ENCODE results near the gene LMF1. TPM values are rescaled to one million over a fixed set of nuclear protein-coding genes. Genes with fewer than 3 reads are reported as not detected.

The LMF1 gene
- total and polyA plus RNA-seq, 2 of the 13 experiments (the other 11 are each of a cell fraction or from before 2014, with no cell fraction given), result 6.8 to 8.5 TPM

DNA sequence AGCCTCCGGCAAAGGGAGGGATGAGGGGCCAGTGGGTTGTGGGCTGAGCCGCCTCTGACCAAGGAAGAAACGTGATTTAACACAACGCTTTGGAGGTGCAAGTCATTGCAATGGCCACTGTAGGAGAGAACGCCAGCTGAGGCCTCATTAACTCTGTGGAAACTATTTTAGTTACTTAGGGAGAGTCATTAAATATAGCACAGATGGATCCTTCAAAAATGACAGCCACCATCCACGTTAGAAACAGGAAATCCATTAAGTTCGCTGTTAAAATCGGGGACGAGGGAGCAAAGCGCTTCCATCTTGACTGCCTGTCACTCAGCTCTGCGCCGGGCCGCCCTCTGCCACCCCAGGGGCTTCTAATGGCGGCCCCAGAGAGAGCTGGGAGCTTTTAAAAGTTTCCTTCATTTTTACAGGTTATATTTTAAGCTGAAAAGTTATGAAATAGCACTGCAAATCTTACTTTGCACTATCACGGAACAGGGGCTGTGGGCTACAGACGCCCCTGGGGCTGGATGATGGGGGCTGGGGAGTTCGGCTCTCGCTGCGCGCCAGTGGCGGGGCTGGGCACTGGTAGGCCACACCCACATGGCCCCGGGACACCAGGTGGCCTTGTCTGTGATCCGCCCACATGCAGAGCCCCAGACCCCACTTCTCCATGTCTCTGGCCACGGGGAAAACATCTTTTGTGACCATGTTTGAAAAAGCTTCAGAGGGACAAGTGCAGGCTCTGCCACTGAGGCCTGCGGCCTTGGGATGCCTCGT lies 54.6 kb downstream of the LMF1 start:
- Histone ChIP-seq H3K4me2 (ENCODE audit: low read depth, low read length) (no peak overlapping the region), H3K9ac (ENCODE audit: insufficient read depth, low read depth, low read length) (no peak overlapping the region), H3K27ac (ENCODE audit: extremely low read length, insufficient read depth, low read length) (no peak overlapping the region), H2AFZ (ENCODE audit: low read length) (no peak overlapping the region), H3K4me1 (ENCODE audit: insufficient read depth, low read length) (peaks cover 25% of the 10 kb centered on the region), H3K4me3 (replicated peaks in 1 of 3; ENCODE audit: insufficient read depth in 1 of 3, low read depth in 2 of 3, low read length in 3 of 3) (no peak overlapping the region), H3K9me3 (ENCODE audit: low read length) (no peaks in the 10 kb centered on the region), H3K36me3 (replicated peaks in 1 of 2; ENCODE audit: control insufficient read depth in 1 of 2, insufficient read depth in 2 of 2, low read length in 2 of 2) (no peaks in the 10 kb centered on the region), H3K79me2 (ENCODE audit: insufficient read depth, low read length) (no peaks in the 10 kb centered on the region), H3K27me3 (ENCODE audit: control insufficient read depth in 1 of 2, insufficient read depth in 2 of 2, low read length in 2 of 2) (no peaks in the 10 kb centered on the region), H4K20me1 (ENCODE audit: insufficient read depth, low read length) (peaks cover 4% of the 10 kb centered on the region; the same call in 1 of the 2 replicates)
- no peak for TF ChIP-seq MEIS2 (CRISPR knock-in tag; IDR thresholded peaks at IDR 0.05)
- TF ChIP-seq TCF12 (IDR thresholded peaks at IDR 0.05), result no peak
- no peak for TF ChIP-seq TCF12 (CRISPR knock-in tag; IDR thresholded peaks at IDR 0.05)
- TF ChIP-seq SMAD3 (CRISPR knock-in tag; IDR thresholded peaks at IDR 0.05), result no peak
- TF ChIP-seq, protein P1, sequence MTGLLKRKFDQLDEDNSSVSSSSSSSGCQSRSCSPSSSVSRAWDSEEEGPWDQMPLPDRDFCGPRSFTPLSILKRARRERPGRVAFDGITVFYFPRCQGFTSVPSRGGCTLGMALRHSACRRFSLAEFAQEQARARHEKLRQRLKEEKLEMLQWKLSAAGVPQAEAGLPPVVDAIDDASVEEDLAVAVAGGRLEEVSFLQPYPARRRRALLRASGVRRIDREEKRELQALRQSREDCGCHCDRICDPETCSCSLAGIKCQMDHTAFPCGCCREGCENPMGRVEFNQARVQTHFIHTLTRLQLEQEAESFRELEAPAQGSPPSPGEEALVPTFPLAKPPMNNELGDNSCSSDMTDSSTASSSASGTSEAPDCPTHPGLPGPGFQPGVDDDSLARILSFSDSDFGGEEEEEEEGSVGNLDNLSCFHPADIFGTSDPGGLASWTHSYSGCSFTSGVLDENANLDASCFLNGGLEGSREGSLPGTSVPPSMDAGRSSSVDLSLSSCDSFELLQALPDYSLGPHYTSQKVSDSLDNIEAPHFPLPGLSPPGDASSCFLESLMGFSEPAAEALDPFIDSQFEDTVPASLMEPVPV (CRISPR knock-in tag; IDR thresholded peaks at IDR 0.05), result no peak
- TF ChIP-seq AHR (CRISPR knock-in tag; IDR thresholded peaks at IDR 0.05), result no peak
- TF ChIP-seq ZNF326 (CRISPR knock-in tag; IDR thresholded peaks at IDR 0.05; ENCODE audit: borderline replicate concordance), result no peak
- no peak for TF ChIP-seq CHCHD3 (CRISPR knock-in tag; IDR thresholded peaks at IDR 0.05)
- no peak for TF ChIP-seq XRCC5 (optimal IDR thresholded peaks at IDR 0.05; ENCODE audit: low read length)
- TF ChIP-seq ZNF775 (CRISPR knock-in tag; IDR thresholded peaks at IDR 0.05; ENCODE audit: borderline replicate concordance), result no peak
- no peak for TF ChIP-seq TBX2 (CRISPR knock-in tag; IDR thresholded peaks at IDR 0.05; ENCODE audit: borderline replicate concordance)
- WGBS (ENCODE audit: low lambda C conversion rate), result 75% methylated on average over 25 of the region's 26 CpGs
- intact Hi-C loops (cut with micrococcal nuclease; ENCODE audit: unreplicated experiment), result no loop called here
- no peak for DNase-seq (ENCODE audit: low spot score)
- no peak for ATAC-seq
- POLR2A ChIA-PET, result no interaction called here
- CTCF ChIA-PET (ENCODE audit: low intra/inter-chr PET ratio, low total read pairs), result no interaction called here
- no peak for FAIRE-seq
- no TSS peak for BruUV-seq (replicated peaks)
- in situ Hi-C loops (cut with HindIII; ENCODE audit: extremely low pct_ligation_motif_present, low pct_unique_long_range_greater_than_20kb), result no loop called here

All from HepG2 (cell line).